Lower leg skin (tissue), 3 donors: Measurements from ENCODE around the gene FAAH2.

Experiments
- POLR2A ChIP-seq, 2 donors: fragments of 450-650 bp; IDR thresholded peaks; one replicate each; pipeline ENCODE4 v1.6.1; 2016 to 2017; ENCODE audit warnings: antibody characterized with exemption in 2 of 2, mild to moderate bottlenecking in 1 of 2, moderate library complexity in 1 of 2
- TF ChIP-seq, protein P1 (sequence below), 3 donors: fragments of 450-650 bp; IDR thresholded peaks; one replicate each; pipeline ENCODE4 v1.5.1; 2016; ENCODE audit warnings: antibody characterized with exemption in 3 of 3, mild to moderate bottlenecking in 3 of 3, moderate library complexity in 2 of 3

DNA sequence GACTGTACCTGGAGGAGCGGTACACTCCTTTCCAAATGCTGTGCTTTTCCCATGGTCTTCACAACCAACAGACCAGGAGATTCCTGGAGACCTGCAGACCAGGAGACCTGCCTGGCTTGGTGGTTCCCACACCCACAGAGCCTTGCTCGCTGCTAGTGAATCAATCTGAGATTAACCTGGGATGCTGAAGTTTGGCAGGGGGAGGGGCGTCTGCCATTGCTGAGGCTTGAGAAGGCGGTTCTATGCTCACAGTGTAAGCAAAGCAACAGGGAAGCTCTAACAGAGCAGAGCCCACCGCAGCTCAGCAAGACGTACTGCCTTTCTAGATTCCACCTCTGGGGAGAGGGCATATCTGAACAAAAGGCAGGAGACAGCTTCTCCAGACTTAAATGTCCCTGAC lies 34.5 kb upstream of the FAAH2 start:
- no peak for TF ChIP-seq POLR2A (IDR thresholded peaks at IDR 0.05)
- TF ChIP-seq, protein P1, sequence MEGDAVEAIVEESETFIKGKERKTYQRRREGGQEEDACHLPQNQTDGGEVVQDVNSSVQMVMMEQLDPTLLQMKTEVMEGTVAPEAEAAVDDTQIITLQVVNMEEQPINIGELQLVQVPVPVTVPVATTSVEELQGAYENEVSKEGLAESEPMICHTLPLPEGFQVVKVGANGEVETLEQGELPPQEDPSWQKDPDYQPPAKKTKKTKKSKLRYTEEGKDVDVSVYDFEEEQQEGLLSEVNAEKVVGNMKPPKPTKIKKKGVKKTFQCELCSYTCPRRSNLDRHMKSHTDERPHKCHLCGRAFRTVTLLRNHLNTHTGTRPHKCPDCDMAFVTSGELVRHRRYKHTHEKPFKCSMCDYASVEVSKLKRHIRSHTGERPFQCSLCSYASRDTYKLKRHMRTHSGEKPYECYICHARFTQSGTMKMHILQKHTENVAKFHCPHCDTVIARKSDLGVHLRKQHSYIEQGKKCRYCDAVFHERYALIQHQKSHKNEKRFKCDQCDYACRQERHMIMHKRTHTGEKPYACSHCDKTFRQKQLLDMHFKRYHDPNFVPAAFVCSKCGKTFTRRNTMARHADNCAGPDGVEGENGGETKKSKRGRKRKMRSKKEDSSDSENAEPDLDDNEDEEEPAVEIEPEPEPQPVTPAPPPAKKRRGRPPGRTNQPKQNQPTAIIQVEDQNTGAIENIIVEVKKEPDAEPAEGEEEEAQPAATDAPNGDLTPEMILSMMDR (IDR thresholded peaks at IDR 0.05): no peak
